Measurements from ENCODE around the gene ZFP62. TPM values are rescaled to one million over a fixed set of nuclear protein-coding genes. Genes with fewer than 3 reads are reported as not detected.
A peak's percentile ranks its signal among the peaks of the same experiment; 100 is the strongest.

ZFP62 gene
- total RNA-seq, 1 donor = 18.1 TPM

GRCh38 chr5:180802325-180803180 is 58.5 kb downstream of the ZFP62 start, which contains the start of gene MGAT1:
TSS of gene MGAT1 (minus strand) at chr5:180802806. CDS start at chr5:180792971, 9,835 bp downstream.
- Histone ChIP-seq H3K4me1 (ENCODE audit: insufficient read depth, low read length) (peaks cover 48% of the 10 kb centered on the region), H2AFZ (ENCODE audit: low read length) (peak within 1 kb of the TSS; percentile 61)

GRCh38 chr5:180801596-180802324 is 59.3 kb downstream of the ZFP62 start:
- H3K36me3 ChIP-seq (ENCODE audit: insufficient read depth, low read length) = peaks cover 3% of the 10 kb centered on the region
- H3K4me2 ChIP-seq (ENCODE audit: insufficient read depth, low read length) = peak overlapping the region; percentile 99
- H3K9me3 ChIP-seq (ENCODE audit: low read depth, low read length) = no peaks in the 10 kb centered on the region
- peaks cover 51% of the 10 kb centered on the region for H4K20me1 ChIP-seq (ENCODE audit: insufficient read depth, low read length)
- H3K27ac ChIP-seq (ENCODE audit: low read depth, low read length) = peak overlapping the region; percentile 87
- no peak for TF ChIP-seq CTCF (IDR thresholded peaks at IDR 0.05; ENCODE audit: extremely low read depth, low read depth, low read length)
- H3K27me3 ChIP-seq (ENCODE audit: insufficient read depth, low read length) = no peaks in the 10 kb centered on the region
- peak overlapping the region; percentile 89 for H3K4me3 ChIP-seq (ENCODE audit: insufficient read depth, low read length)
- peaks cover 76% of the 10 kb centered on the region for H3K79me2 ChIP-seq (ENCODE audit: insufficient read depth, low read length)
- no peak overlapping the region for H2AFZ ChIP-seq (ENCODE audit: low read length)
- H3K4me1 ChIP-seq (ENCODE audit: insufficient read depth, low read length) = peaks cover 46% of the 10 kb centered on the region
- no peak for DNase-seq (ENCODE audit: insufficient read length, low spot score, missing footprints)

More at GRCh38 chr5:180802325-180803180, 58.5 kb downstream of the ZFP62 start, which contains the start of gene MGAT1:
- Histone ChIP-seq H3K36me3 (ENCODE audit: insufficient read depth, low read length) (peaks cover 3% of the 10 kb centered on the region), H3K4me3 (ENCODE audit: insufficient read depth, low read length) (peak within 1 kb of the TSS; percentile 89), H3K27me3 (ENCODE audit: insufficient read depth, low read length) (no peaks in the 10 kb centered on the region), H4K20me1 (ENCODE audit: insufficient read depth, low read length) (peaks cover 46% of the 10 kb centered on the region), H3K9me3 (ENCODE audit: low read depth, low read length) (no peaks in the 10 kb centered on the region), H3K27ac (ENCODE audit: low read depth, low read length) (peak within 1 kb of the TSS; percentile 87), H3K4me2 (ENCODE audit: insufficient read depth, low read length) (peak within 1 kb of the TSS; percentile 99), H3K79me2 (ENCODE audit: insufficient read depth, low read length) (peaks cover 76% of the 10 kb centered on the region)
- no peak for TF ChIP-seq CTCF (IDR thresholded peaks at IDR 0.05; ENCODE audit: extremely low read depth, low read depth, low read length)
- DNase-seq (ENCODE audit: insufficient read length, low spot score, missing footprints) = peak; percentile 98

- peaks cover 46% of the 10 kb centered on the region for H3K4me1 ChIP-seq (ENCODE audit: insufficient read depth, low read length)
- peak overlapping the region; percentile 99 for H3K4me2 ChIP-seq (ENCODE audit: insufficient read depth, low read length)
- H3K36me3 ChIP-seq (ENCODE audit: insufficient read depth, low read length) = peaks cover 3% of the 10 kb centered on the region
- H3K27ac ChIP-seq (ENCODE audit: low read depth, low read length) = peak overlapping the region; percentile 87
- H3K9me3 ChIP-seq (ENCODE audit: low read depth, low read length) = no peaks in the 10 kb centered on the region
- no peaks in the 10 kb centered on the region for H3K27me3 ChIP-seq (ENCODE audit: insufficient read depth, low read length)
- peak; percentile 45 for TF ChIP-seq CTCF (IDR thresholded peaks at IDR 0.05; ENCODE audit: extremely low read depth, low read depth, low read length)
- no peak overlapping the region for H2AFZ ChIP-seq (ENCODE audit: low read length)
- peaks cover 86% of the 10 kb centered on the region for H3K79me2 ChIP-seq (ENCODE audit: insufficient read depth, low read length)
- peak overlapping the region; percentile 89 for H3K4me3 ChIP-seq (ENCODE audit: insufficient read depth, low read length)
- DNase-seq (ENCODE audit: insufficient read length, low spot score, missing footprints) = peak; percentile 94
- peaks cover 65% of the 10 kb centered on the region for H4K20me1 ChIP-seq (ENCODE audit: insufficient read depth, low read length)
Measured at GRCh38 chr5:180799902-180800801, 60.9 kb downstream of the ZFP62 start.
